H9 (cell line): ENCODE data around the gene MGAT4B. TPM values are rescaled to one million over a fixed set of nuclear protein-coding genes. Genes with fewer than 3 reads are reported as not detected.

Source experiments
- DNase-seq: peaks from one replicate; pipeline ENCODE4 v3.0.0-alpha.2; 2017
- H2AFZ ChIP-seq: one replicate; pipeline ENCODE4 v1.6.1; 2013; ENCODE audit warnings: mild to moderate bottlenecking, low read length, control low read depth, moderate library complexity
- H2AK5ac ChIP-seq: 2 replicates; pipeline ENCODE4 v1.6.1; 2013; ENCODE audit warnings: low read length, control low read depth, mixed read lengths; ENCODE audit not compliant: insufficient read length
- H2BK120ac ChIP-seq: one replicate; pipeline ENCODE4 v1.6.1; 2013; ENCODE audit warnings: low read depth, mild to moderate bottlenecking, low read length, control low read depth, inconsistent platforms; ENCODE audit not compliant: poor library complexity, severe bottlenecking
- H2BK12ac ChIP-seq: 2 replicates; pipeline ENCODE4 v1.6.1; 2013; ENCODE audit warnings: low read length, control low read depth, mixed read lengths, low read depth; ENCODE audit not compliant: insufficient read length
- H2BK15ac ChIP-seq: 2 replicates; pipeline ENCODE4 v1.6.1; 2013; ENCODE audit warnings: low read depth, low read length, control low read depth
- H2BK20ac ChIP-seq: one replicate; pipeline ENCODE4 v1.6.1; 2013; ENCODE audit warnings: low read depth, mild to moderate bottlenecking, low read length, control low read depth, inconsistent platforms; ENCODE audit not compliant: poor library complexity, severe bottlenecking
- H2BK5ac ChIP-seq: 2 replicates; pipeline ENCODE4 v1.6.1; 2013; ENCODE audit warnings: low read length, control low read depth, mixed read lengths; ENCODE audit not compliant: insufficient read length
- H3K14ac ChIP-seq: 2 replicates; pipeline ENCODE4 v1.6.1; 2013; ENCODE audit warnings: low read length, control low read depth; ENCODE audit not compliant: insufficient read depth
- H3K18ac ChIP-seq: 2 replicates; pipeline ENCODE4 v1.6.1; 2013; ENCODE audit warnings: low read depth, mild to moderate bottlenecking, mixed read lengths, low read length, control low read depth; ENCODE audit not compliant: insufficient read length
- H3K23ac ChIP-seq: 2 replicates; pipeline ENCODE4 v1.6.1; 2013; ENCODE audit warnings: low read length, control low read depth, mixed read lengths, low read depth; ENCODE audit not compliant: insufficient read length
- H3K23me2 ChIP-seq: 2 replicates; pipeline ENCODE4 v1.6.1; 2013; ENCODE audit warnings: low read depth, mild to moderate bottlenecking, mixed read lengths, low read length, control low read depth; ENCODE audit not compliant: insufficient read length, poor library complexity, severe bottlenecking
- H3K27ac ChIP-seq: 2 replicates; pipeline ENCODE4 v1.5.1; 2013; ENCODE audit warnings: low read length, control low read depth, mixed read lengths, low read depth; ENCODE audit not compliant: insufficient read length
- H3K27me3 ChIP-seq: 2 replicates; pipeline ENCODE4 v1.6.1; 2013; ENCODE audit warnings: low read length, control low read depth, inconsistent platforms; ENCODE audit not compliant: insufficient read depth
- H3K4ac ChIP-seq: 2 replicates; pipeline ENCODE4 v1.6.1; 2013; ENCODE audit warnings: low read depth, mild to moderate bottlenecking, control low read depth, inconsistent platforms, low read length, moderate library complexity
- H3K4me1 ChIP-seq: 2 replicates; pipeline ENCODE4 v1.6.1; 2013; ENCODE audit warnings: low read length, control low read depth, inconsistent platforms; ENCODE audit not compliant: insufficient read depth
- H3K4me2 ChIP-seq: 2 replicates; pipeline ENCODE4 v1.6.1; 2013; ENCODE audit warnings: low read length, control low read depth, mixed read lengths; ENCODE audit not compliant: insufficient read length, insufficient read depth
- H3K56ac ChIP-seq: 2 replicates; pipeline ENCODE4 v1.6.1; 2013; ENCODE audit warnings: low read depth, mild to moderate bottlenecking, mixed read lengths, low read length, control low read depth; ENCODE audit not compliant: insufficient read length
- H3K79me1 ChIP-seq: 2 replicates; pipeline ENCODE4 v1.6.1; 2013; ENCODE audit warnings: low read depth, mild to moderate bottlenecking, moderate library complexity, low read length, control low read depth, inconsistent platforms; ENCODE audit not compliant: insufficient read depth, poor library complexity, severe bottlenecking
- H3K79me2 ChIP-seq: 2 replicates; pipeline ENCODE4 v1.6.1; 2013; ENCODE audit warnings: low read length, control low read depth, inconsistent platforms; ENCODE audit not compliant: insufficient read depth
- H3K9ac ChIP-seq: 2 replicates; pipeline ENCODE4 v1.6.1; 2013; ENCODE audit warnings: low read length, control low read depth, mixed read lengths; ENCODE audit not compliant: insufficient read length; ENCODE audit errors: extremely low read depth
- H3K9me3 ChIP-seq: one replicate; pipeline ENCODE4 v1.6.1; 2013; ENCODE audit warnings: low read depth, low read length, inconsistent platforms; ENCODE audit not compliant: control insufficient read depth
- H3T11ph ChIP-seq: one replicate; pipeline ENCODE4 v1.6.1; 2013; ENCODE audit warnings: mild to moderate bottlenecking, low read length, control low read depth, inconsistent platforms
- H4K20me1 ChIP-seq: one replicate; pipeline ENCODE4 v1.6.1; 2013; ENCODE audit not compliant: control insufficient read depth, insufficient read length, insufficient read depth
- H4K5ac ChIP-seq: 2 replicates; pipeline ENCODE4 v1.6.1; 2013; ENCODE audit warnings: low read depth, mild to moderate bottlenecking, mixed read lengths, low read length, control low read depth; ENCODE audit not compliant: insufficient read length
- H4K8ac ChIP-seq: replicated peaks from 2 replicates; pipeline ENCODE4 v1.6.1; 2013; ENCODE audit warnings: low read length, control low read depth, mixed read lengths, low read depth; ENCODE audit not compliant: insufficient read length
- H4K91ac ChIP-seq: 2 replicates; pipeline ENCODE4 v1.6.1; 2013; ENCODE audit warnings: low read depth, mild to moderate bottlenecking, moderate library complexity, mixed read lengths, low read length, control low read depth; ENCODE audit not compliant: insufficient read length
- H3K27ac Mint-ChIP-seq, 3 experiments: 2 replicates in 2 of 3; 3 replicates in 1 of 3; pipeline ENCODE4 v1.8.0; 2020 to 2021; ENCODE audit warnings: mixed read lengths in 3 of 3, mild to moderate bottlenecking in 1 of 3, moderate library complexity in 1 of 3
- H3K27me3 Mint-ChIP-seq: 2 replicates; pipeline ENCODE4 v1.8.0; 2021; ENCODE audit warnings: low read depth, mild to moderate bottlenecking, moderate library complexity, mixed read lengths
- H3K36me3 Mint-ChIP-seq, 3 experiments: 2 replicates in 2 of 3; 3 replicates in 1 of 3; pipeline ENCODE4 v1.8.0; 2020 to 2021; ENCODE audit warnings: low read depth in 3 of 3, mixed read lengths in 3 of 3; ENCODE audit not compliant: insufficient read depth in 1 of 3
- H3K4me1 Mint-ChIP-seq, 2 experiments: 2 replicates each; pipeline ENCODE4 v1.8.0; 2020; ENCODE audit warnings: mixed read lengths in 2 of 2
- H3K4me3 Mint-ChIP-seq, 2 experiments: 2 replicates in 1 of 2; 3 replicates in 1 of 2; pipeline ENCODE4 v1.8.0; 2020 to 2021; ENCODE audit warnings: mild to moderate bottlenecking in 2 of 2, mixed read lengths in 2 of 2, moderate library complexity in 1 of 2
- H3K9me3 Mint-ChIP-seq, 2 experiments: 2 replicates in 1 of 2; 3 replicates in 1 of 2; pipeline ENCODE4 v1.8.0; 2020; ENCODE audit warnings: mild to moderate bottlenecking in 2 of 2, mixed read lengths in 2 of 2, moderate library complexity in 1 of 2
- CTCF ChIP-seq: fragments of 200-600 bp; sonication (generic); conservative IDR thresholded peaks from 3 replicates; pipeline ENCODE4 v1.8.0; 2021; ENCODE audit warnings: antibody characterized with exemption, mild to moderate bottlenecking
- WGBS: extraction: QIAGEN DNeasy Blood & Tissue Kit; methylation state at CpG from one replicate; pipeline ENCODE4 v1.1.7; 2013; ENCODE audit warnings: missing lambda C conversion rate, low lambda C conversion rate, mixed read lengths; ENCODE audit not compliant: insufficient read length; ENCODE audit errors: extremely low coverage; 5-methylcytosine and 5-hydroxymethylcytosine counted together
- total RNA-seq: library from RNA; stranded (reverse); gene quantifications from 2 replicates; pipeline ENCODE4 v1.2.1, GENCODE V29; 2021

Gene MGAT4B
- total RNA-seq, 1 experiment from 2014 or later = 147 TPM

GRCh38 chr5:179837076-179838011 is 30.7 kb upstream of the MGAT4B start:
- H3K27ac ChIP-seq = no peak overlapping the region

More at GRCh38 chr5:179837076-179838011, 30.7 kb upstream of the MGAT4B start:
- Histone ChIP-seq H3T11ph (no peak overlapping the region), H4K20me1 (no peaks in the 10 kb centered on the region), H4K8ac (no peak overlapping the region), H3K4me2 (no peak overlapping the region), H4K91ac (no peak overlapping the region), H3K56ac (no peak overlapping the region), H3K9me3 (no peaks in the 10 kb centered on the region), H3K9ac (no peak overlapping the region), H3K27me3 (no peaks in the 10 kb centered on the region), H3K4ac (no peak overlapping the region), H2BK20ac (no peak overlapping the region), H2BK5ac (no peak overlapping the region), H2BK120ac (no peak overlapping the region), H3K18ac (no peak overlapping the region), H3K4me1 (no peaks in the 10 kb centered on the region), H2BK15ac (no peak overlapping the region), H2BK12ac (no peak overlapping the region), H2AK5ac (no peak overlapping the region), H3K79me1 (no peaks in the 10 kb centered on the region), H3K23ac (no peak overlapping the region), H3K79me2 (no peaks in the 10 kb centered on the region), H3K23me2 (no peaks in the 10 kb centered on the region), H4K5ac (no peak overlapping the region), H2AFZ (no peak overlapping the region), H3K14ac (no peak overlapping the region)
- no CpG with 5 or more reads among the region's 15 CpGs for WGBS
- H3K4me1 Mint-ChIP-seq = no peaks in the 10 kb centered on the region
- no peaks in the 10 kb centered on the region; the same call in 1 of the 2 replicates for H3K27me3 Mint-ChIP-seq
- H3K4me3 Mint-ChIP-seq = no peak overlapping the region
- no peak for TF ChIP-seq CTCF
- H3K9me3 Mint-ChIP-seq = peaks cover 5 to 14% of the 10 kb centered on the region in 2 experiments; a peak in 3 of 5 replicates
- H3K27ac Mint-ChIP-seq = no peak overlapping the region; a peak in 1 of 7 replicates
- H3K36me3 Mint-ChIP-seq = peaks cover 54 to 90% (median 84%) of the 10 kb centered on the region in 3 experiments
- DNase-seq = no peak
